Measurements from ENCODE around the gene CDH13.

GRCh38 chr16:82937926-82938520, 311.3 kb downstream of the CDH13 start:
- TF ChIP-seq PATZ1 (CRISPR knock-in tag; IDR thresholded peaks at IDR 0.05; ENCODE audit: borderline replicate concordance) (no peak), ARNTL (CRISPR knock-in tag; IDR thresholded peaks at IDR 0.05; ENCODE audit: borderline replicate concordance, low read depth) (no peak), GLIS3 (CRISPR knock-in tag; IDR thresholded peaks at IDR 0.05) (no peak)

Data from SK-N-SH treated with all-trans-retinoic acid at 6 μM for 48 hours (cell line).